Ovary (tissue), 3 donors: Measurements from ENCODE around the gene UGT2A3.

ENCODE experiments used
- CTCF ChIP-seq, 3 donors: fragments of 450-650 bp in 2 of 3; fragments of 200-600 bp in 1 of 3; IDR thresholded peaks; one replicate each; pipeline versions ENCODE4 v1.5.1 to v1.8.0; 2016 to 2022; ENCODE audit warnings: antibody characterized with exemption in 3 of 3, mild to moderate bottlenecking in 1 of 3
- EP300 ChIP-seq: sonication (generic); formaldehyde crosslinking; IDR thresholded peaks from one replicate; pipeline ENCODE4 v1.6.1; 2017; ENCODE audit warnings: antibody characterized with exemption
- donor health status: DM: no; HTN: no; CAD: no.

GRCh38 chr4:68985442-68985841 is 33.8 kb upstream of the UGT2A3 start:
- TF ChIP-seq CTCF (IDR thresholded peaks at IDR 0.05) = no peak
- TF ChIP-seq EP300 = no peak
